ENCODE measurements around the gene PSMC3IP. TPM values are rescaled to one million over a fixed set of nuclear protein-coding genes. Genes with fewer than 3 reads are reported as not detected.
"Not testable (repeated sequence)": the region's sequence is repeated elsewhere in the genome, so short reads cannot be mapped to it uniquely, and the experiment has no call there.

PSMC3IP gene
- total RNA-seq, 6 experiments from 2014 or later: 7.3 to 18.2 (median 16.0) TPM

DNA sequence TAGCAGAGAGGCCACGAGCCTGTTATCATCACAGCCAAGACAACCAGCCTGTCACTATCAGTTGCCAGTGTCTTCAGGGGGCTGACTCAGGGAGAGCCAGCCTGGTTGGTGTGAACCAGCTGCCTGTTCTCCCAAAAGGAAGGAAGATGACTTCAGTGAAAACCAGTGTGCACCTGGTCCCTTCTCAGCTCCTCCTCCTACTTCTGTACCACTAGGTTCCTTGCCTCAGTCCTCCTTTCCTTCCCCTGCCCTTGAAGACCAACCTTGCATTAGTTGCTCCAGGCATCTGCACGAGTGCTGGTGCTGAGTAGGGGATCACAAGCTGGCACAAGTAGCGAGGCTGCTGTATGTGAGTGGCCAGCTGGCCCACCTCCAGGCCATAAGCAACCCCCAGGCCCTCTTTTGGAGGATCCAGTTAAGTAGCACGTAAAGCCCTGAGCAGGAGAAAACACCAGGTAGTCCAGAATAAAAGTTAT, 40.5 kb upstream of the PSMC3IP start:
- H3K27ac Mint-ChIP-seq: no peak overlapping the region
- no peak for DNase-seq
- peaks cover 1% of the 10 kb centered on the region for H3K27me3 Mint-ChIP-seq (ENCODE audit: insufficient read depth)
- peaks cover 12% of the 10 kb centered on the region; the same call in 1 of the 2 replicates for H3K4me1 Mint-ChIP-seq (ENCODE audit: low read depth)
- TF ChIP-seq, protein P1, sequence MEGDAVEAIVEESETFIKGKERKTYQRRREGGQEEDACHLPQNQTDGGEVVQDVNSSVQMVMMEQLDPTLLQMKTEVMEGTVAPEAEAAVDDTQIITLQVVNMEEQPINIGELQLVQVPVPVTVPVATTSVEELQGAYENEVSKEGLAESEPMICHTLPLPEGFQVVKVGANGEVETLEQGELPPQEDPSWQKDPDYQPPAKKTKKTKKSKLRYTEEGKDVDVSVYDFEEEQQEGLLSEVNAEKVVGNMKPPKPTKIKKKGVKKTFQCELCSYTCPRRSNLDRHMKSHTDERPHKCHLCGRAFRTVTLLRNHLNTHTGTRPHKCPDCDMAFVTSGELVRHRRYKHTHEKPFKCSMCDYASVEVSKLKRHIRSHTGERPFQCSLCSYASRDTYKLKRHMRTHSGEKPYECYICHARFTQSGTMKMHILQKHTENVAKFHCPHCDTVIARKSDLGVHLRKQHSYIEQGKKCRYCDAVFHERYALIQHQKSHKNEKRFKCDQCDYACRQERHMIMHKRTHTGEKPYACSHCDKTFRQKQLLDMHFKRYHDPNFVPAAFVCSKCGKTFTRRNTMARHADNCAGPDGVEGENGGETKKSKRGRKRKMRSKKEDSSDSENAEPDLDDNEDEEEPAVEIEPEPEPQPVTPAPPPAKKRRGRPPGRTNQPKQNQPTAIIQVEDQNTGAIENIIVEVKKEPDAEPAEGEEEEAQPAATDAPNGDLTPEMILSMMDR (IDR thresholded peaks at IDR 0.05): no peak
- H3K36me3 Mint-ChIP-seq (ENCODE audit: low read depth): peaks cover 15% of the 10 kb centered on the region
- no peaks in the 10 kb centered on the region for H3K9me3 Mint-ChIP-seq
- H3K4me3 Mint-ChIP-seq: no peak overlapping the region

DNA sequence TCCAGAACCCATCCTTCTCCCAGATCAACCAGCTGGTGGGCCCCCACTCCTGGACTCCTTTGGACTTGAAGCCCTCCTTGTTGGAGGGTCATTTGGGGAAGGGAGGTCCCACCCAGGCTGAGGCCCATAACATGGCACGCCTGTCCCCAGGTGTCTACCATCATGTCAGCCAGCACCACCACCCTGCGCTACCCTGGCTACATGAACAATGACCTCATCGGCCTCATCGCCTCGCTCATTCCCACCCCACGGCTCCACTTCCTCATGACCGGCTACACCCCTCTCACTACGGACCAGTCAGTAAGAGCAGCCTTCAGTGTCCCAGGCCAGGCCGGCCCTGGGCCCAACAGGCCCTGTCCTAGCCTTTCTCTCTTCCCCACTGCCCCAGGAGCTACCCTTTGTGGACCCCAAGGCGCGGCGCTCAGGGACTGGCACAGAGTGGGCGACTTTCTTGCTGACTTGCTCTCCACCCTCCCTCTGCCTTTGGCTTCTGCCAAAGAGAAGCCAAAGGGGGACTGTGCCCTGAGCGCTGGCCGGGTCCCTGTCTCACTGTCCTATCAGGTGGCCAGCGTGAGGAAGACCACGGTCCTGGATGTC, 36.3 kb upstream of the PSMC3IP start:
- Mint-ChIP-seq H3K9me3 (no peaks in the 10 kb centered on the region), H3K4me1 (ENCODE audit: low read depth) (peaks cover 11% of the 10 kb centered on the region; the same call in 1 of the 2 replicates), H3K27ac (no peak overlapping the region), H3K36me3 (ENCODE audit: low read depth) (peaks cover 20% of the 10 kb centered on the region), H3K4me3 (no peak overlapping the region), H3K27me3 (ENCODE audit: insufficient read depth) (no peaks in the 10 kb centered on the region; the same call in 1 of the 2 replicates)
- TF ChIP-seq, protein P1 (IDR thresholded peaks at IDR 0.05): no peak
- no peak for DNase-seq

DNA sequence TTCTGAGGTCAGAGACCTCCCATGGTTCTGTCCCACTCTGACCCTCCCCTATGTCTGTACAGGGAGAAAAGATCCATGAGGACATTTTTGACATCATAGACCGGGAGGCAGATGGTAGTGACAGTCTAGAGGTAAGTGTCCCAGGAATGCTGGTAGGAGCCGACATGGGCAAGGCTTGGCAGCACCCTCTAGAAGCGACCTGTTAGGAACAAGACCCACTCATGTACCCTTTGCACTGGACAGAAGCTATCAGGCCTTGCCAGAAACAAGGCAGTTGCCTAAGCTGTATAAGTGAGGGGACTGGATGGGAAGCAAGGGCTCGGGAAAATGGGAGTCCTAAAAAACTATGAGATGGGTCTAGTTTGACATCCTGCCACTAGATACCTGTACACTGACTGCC, 34.5 kb upstream of the PSMC3IP start:
- peak overlapping the region; percentile 50 for H3K4me3 Mint-ChIP-seq

DNA sequence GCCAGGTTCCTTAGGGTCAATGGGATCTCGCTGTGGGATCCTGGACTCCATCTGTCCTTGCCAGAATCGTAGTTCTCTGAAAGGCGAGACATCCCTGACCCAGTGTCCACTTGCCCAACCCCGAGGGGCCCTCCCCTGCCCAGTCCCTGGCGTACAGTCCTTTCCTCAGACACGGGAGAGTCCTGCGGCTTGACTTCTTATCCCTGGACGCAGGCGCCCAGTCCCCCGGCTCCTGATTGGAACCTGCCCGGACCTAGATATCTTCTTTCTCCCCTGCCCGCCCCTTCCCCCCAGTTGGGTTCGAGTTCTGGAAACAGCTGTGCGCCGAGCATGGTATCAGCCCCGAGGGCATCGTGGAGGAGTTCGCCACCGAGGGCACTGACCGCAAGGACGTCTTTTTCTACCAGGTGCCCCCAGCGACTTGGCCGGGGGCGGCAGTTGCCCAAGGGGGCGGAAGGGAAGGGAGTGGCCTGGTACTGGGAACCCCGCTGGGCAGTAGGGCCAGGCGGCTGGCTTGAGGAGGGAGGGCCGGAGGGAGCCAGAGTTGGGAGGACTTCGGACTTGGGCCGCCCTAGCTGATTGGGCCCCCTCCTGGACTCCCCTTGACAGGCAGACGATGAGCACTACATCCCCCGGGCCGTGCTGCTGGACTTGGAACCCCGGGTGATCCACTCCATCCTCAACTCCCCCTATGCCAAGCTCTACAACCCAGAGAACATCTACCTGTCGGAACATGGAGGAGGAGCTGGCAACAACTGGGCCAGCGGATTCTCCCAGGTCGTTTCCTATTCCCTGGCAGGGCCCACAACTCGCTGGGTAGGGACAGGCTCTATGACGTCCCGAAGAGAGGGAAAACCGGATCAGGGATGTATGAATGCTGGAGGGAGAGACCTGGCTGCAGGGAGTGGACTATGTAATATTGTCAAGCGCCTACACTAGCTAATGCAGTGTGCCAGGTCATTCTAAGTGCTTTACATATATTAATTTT, 32.6 kb upstream of the PSMC3IP start:
- not testable (repeated sequence) for H3K9me3 Mint-ChIP-seq; H3K27me3 Mint-ChIP-seq (ENCODE audit: insufficient read depth); DNase-seq
- H3K27ac Mint-ChIP-seq: peak overlapping the region; percentile 90
- H3K4me1 Mint-ChIP-seq (ENCODE audit: low read depth): peaks cover 25% of the 10 kb centered on the region
- peaks cover 18% of the 10 kb centered on the region for H3K36me3 Mint-ChIP-seq (ENCODE audit: low read depth)
- H3K4me3 Mint-ChIP-seq: peak overlapping the region; percentile 100

More for the DNA sequence above, 34.5 kb upstream of the PSMC3IP start:
- TF ChIP-seq, protein P1 (IDR thresholded peaks at IDR 0.05): no peak
- no peaks in the 10 kb centered on the region; the same call in 1 of the 2 replicates for H3K27me3 Mint-ChIP-seq (ENCODE audit: insufficient read depth)
- no peak overlapping the region for H3K27ac Mint-ChIP-seq
- DNase-seq: no peak
- peaks cover 8% of the 10 kb centered on the region for H3K4me1 Mint-ChIP-seq (ENCODE audit: low read depth)
- H3K36me3 Mint-ChIP-seq (ENCODE audit: low read depth): peaks cover 20% of the 10 kb centered on the region
- H3K9me3 Mint-ChIP-seq: no peaks in the 10 kb centered on the region

DNA sequence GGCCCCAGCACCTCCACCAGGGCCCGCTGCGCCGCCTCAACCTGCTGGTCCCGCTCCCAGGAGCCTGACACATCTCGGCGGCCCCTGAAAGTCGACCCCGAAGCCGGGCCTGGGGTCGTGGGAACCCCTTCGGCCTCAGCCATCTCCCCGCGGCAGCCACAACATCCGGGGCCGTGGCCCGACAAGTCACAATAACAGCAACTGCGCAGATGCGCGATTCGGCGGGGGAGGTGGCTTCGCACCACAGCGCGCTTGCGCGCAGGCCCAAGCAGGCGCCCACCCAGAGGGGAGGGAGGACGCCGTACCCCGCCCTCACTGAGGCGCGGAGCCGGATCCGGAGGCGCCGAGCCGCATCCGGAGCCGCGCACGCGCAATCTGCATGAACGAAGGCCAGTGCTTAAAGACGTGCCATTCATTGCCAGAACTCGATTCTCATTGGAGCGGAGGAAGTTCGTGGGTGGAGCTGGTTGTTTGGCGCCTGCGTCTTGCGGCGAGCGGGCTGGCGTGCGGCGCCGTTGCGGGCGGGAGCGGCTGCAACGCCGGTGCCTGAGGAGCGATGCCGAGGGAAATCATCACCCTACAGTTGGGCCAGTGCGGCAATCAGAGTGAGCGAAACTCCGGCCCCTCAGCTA, 31.8 kb upstream of the PSMC3IP start, which contains the start of the genes RETREG3 and TUBG1:
RETREG3 (minus strand) TSS at position 193 of the 632 bp plus-strand sequence; CDS start at position 143, 50 bp downstream.
TUBG1 (plus strand) TSS at position 502 of the 632 bp plus-strand sequence; CDS start at position 557, 55 bp downstream.
- Mint-ChIP-seq H3K36me3 (ENCODE audit: low read depth) (peaks cover 12% of the 10 kb centered on the region), H3K27me3 (ENCODE audit: insufficient read depth) (no peaks in the 10 kb centered on the region; the same call in 1 of the 2 replicates), H3K9me3 (no peaks in the 10 kb centered on the region), H3K27ac (peak within 1 kb of the TSS; percentile 90), H3K4me1 (ENCODE audit: low read depth) (peaks cover 34% of the 10 kb centered on the region), H3K4me3 (peak within 1 kb of the TSS; percentile 100)
- peak; percentile 99 for DNase-seq
- TF ChIP-seq, protein P1 (IDR thresholded peaks at IDR 0.05): peak; percentile 67

Data from HFFc6 (cell line).